ENCODE results near the gene CNTNAP5.

Gene CNTNAP5

GRCh38 chr2:124159166-124159565, 134.1 kb downstream of the CNTNAP5 start:
- DNase-seq (ENCODE audit: low spot score): no peak

GRCh38 chr2:124161542-124161941, 136.5 kb downstream of the CNTNAP5 start:
- no peak for DNase-seq (ENCODE audit: low spot score)

- DNase-seq (ENCODE audit: low spot score): no peak
Measured at GRCh38 chr2:124162256-124162655, 137.2 kb downstream of the CNTNAP5 start.

GRCh38 chr2:124163840-124164239, 138.8 kb downstream of the CNTNAP5 start:
- DNase-seq (ENCODE audit: low spot score): no peak

GRCh38 chr2:124165698-124166097, 140.6 kb downstream of the CNTNAP5 start:
- no peak for DNase-seq (ENCODE audit: low spot score)

GRCh38 chr2:124171472-124172063, 146.5 kb downstream of the CNTNAP5 start:
- no peak for DNase-seq (ENCODE audit: low spot score)

- no peak for DNase-seq (ENCODE audit: low spot score)
Measured at GRCh38 chr2:124178719-124179118, 153.6 kb downstream of the CNTNAP5 start.

GRCh38 chr2:124180635-124181034, 155.5 kb downstream of the CNTNAP5 start:
- no peak for DNase-seq (ENCODE audit: low spot score)

- DNase-seq (ENCODE audit: low spot score): no peak
Measured at GRCh38 chr2:124186801-124187200, 161.7 kb downstream of the CNTNAP5 start.

GRCh38 chr2:124187948-124188347, 162.9 kb downstream of the CNTNAP5 start:
- no peak for DNase-seq (ENCODE audit: low spot score)

- DNase-seq (ENCODE audit: low spot score): no peak
Measured at GRCh38 chr2:124193706-124194105, 168.6 kb downstream of the CNTNAP5 start.

- no peak for DNase-seq (ENCODE audit: low spot score)
Measured at GRCh38 chr2:124201713-124202112, 176.6 kb downstream of the CNTNAP5 start.

GRCh38 chr2:124209441-124209840, 184.4 kb downstream of the CNTNAP5 start:
- DNase-seq (ENCODE audit: low spot score): no peak

GRCh38 chr2:124211461-124211860, 186.4 kb downstream of the CNTNAP5 start:
- no peak for DNase-seq (ENCODE audit: low spot score)

GRCh38 chr2:124213977-124214587, 189.0 kb downstream of the CNTNAP5 start:
- DNase-seq (ENCODE audit: low spot score): no peak

- DNase-seq (ENCODE audit: low spot score): no peak
Measured at GRCh38 chr2:124246170-124246569, 221.1 kb downstream of the CNTNAP5 start.

GRCh38 chr2:124248386-124248785, 223.3 kb downstream of the CNTNAP5 start:
- no peak for DNase-seq (ENCODE audit: low spot score)

- DNase-seq (ENCODE audit: low spot score): no peak
Measured at GRCh38 chr2:124250433-124250832, 225.3 kb downstream of the CNTNAP5 start.

GRCh38 chr2:124254621-124255020, 229.5 kb downstream of the CNTNAP5 start:
- no peak for DNase-seq (ENCODE audit: low spot score)

GRCh38 chr2:124257120-124257519, 232.0 kb downstream of the CNTNAP5 start:
- no peak for DNase-seq (ENCODE audit: low spot score)

- no peak for DNase-seq (ENCODE audit: low spot score)
Measured at GRCh38 chr2:124258140-124258880, 233.2 kb downstream of the CNTNAP5 start.

GRCh38 chr2:124261456-124261855, 236.4 kb downstream of the CNTNAP5 start:
- no peak for DNase-seq (ENCODE audit: low spot score)

GRCh38 chr2:124264551-124265091, 239.5 kb downstream of the CNTNAP5 start:
- no peak for DNase-seq (ENCODE audit: low spot score)
